GM19324 (cell line): ENCODE results near the gene NKAIN4.
"Not testable (repeated sequence)": the region's sequence is repeated elsewhere in the genome, so short reads cannot be mapped to it uniquely, and the experiment has no call there.

Experiments used
- ATAC-seq: cut with Tn5 transposase; IDR thresholded peaks from one replicate; pipeline ENCODE4 v1.9.1; 2021; ENCODE audit warnings: mild to moderate bottlenecking, moderate library complexity; ENCODE audit not compliant: unreplicated experiment, low FRiP score

Gene NKAIN4

GRCh38 chr20:63238514-63239125, 15.6 kb downstream of the NKAIN4 start:
- no peak for ATAC-seq

- no peak for ATAC-seq
These were observed 16.2 kb downstream of the NKAIN4 start for GRCh38 chr20:63238031-63238430.

- ATAC-seq, result no peak
These were observed 18.0 kb downstream of the NKAIN4 start for GRCh38 chr20:63236116-63236837.

GRCh38 chr20:63235399-63235983, 18.8 kb downstream of the NKAIN4 start, which contains the start of gene BIRC7:
Gene BIRC7 (plus strand): TSS chr20:63235905. CDS start chr20:63236097, 192 bp downstream.
- ATAC-seq, result no peak

- ATAC-seq, result no peak
These were observed 19.4 kb downstream of the NKAIN4 start for GRCh38 chr20:63234693-63235398.

- ATAC-seq, result no peak
These were observed 20.3 kb downstream of the NKAIN4 start for GRCh38 chr20:63233924-63234323.

- no peak for ATAC-seq
These were observed 21.3 kb downstream of the NKAIN4 start for GRCh38 chr20:63233061-63233344.

- ATAC-seq, result no peak
These were observed 21.8 kb downstream of the NKAIN4 start for GRCh38 chr20:63232235-63233060.

GRCh38 chr20:63230800-63231268, 23.4 kb downstream of the NKAIN4 start:
- no peak for ATAC-seq

- no peak for ATAC-seq
These were observed 25.5 kb downstream of the NKAIN4 start for GRCh38 chr20:63228806-63229205.

- ATAC-seq, result no peak
These were observed 27.0 kb downstream of the NKAIN4 start for GRCh38 chr20:63227260-63227659.

GRCh38 chr20:63226042-63226943, 28.0 kb downstream of the NKAIN4 start:
- ATAC-seq, result no peak

- no peak for ATAC-seq
These were observed 29.2 kb downstream of the NKAIN4 start for GRCh38 chr20:63225082-63225454.

GRCh38 chr20:63224412-63225081, 29.7 kb downstream of the NKAIN4 start:
- no peak for ATAC-seq

GRCh38 chr20:63223826-63224207, 30.4 kb downstream of the NKAIN4 start:
- ATAC-seq, result no peak

- ATAC-seq, result no peak
These were observed 31.0 kb downstream of the NKAIN4 start for GRCh38 chr20:63223121-63223825.

GRCh38 chr20:63222541-63222940, 31.7 kb downstream of the NKAIN4 start:
- no peak for ATAC-seq

GRCh38 chr20:63221400-63222053, 32.7 kb downstream of the NKAIN4 start:
- ATAC-seq, result not testable (repeated sequence)
